HuH-7.5 (cell line): ENCODE measurements around the gene FSTL1.

Experiments
- DNase-seq: peaks from one replicate; pipeline ENCODE4 v3.0.0; 2011; ENCODE audit warnings: low spot score

Gene FSTL1

GRCh38 chr3:120468635-120469295 lies 18.0 kb upstream of the FSTL1 start:
- no peak for DNase-seq

- no peak for DNase-seq
Measured at GRCh38 chr3:120462409-120462959, 11.7 kb upstream of the FSTL1 start.

- no peak for DNase-seq
Measured at GRCh38 chr3:120461416-120461815, 10.6 kb upstream of the FSTL1 start.

GRCh38 chr3:120460862-120461261 lies 10.1 kb upstream of the FSTL1 start:
- no peak for DNase-seq

- DNase-seq, result no peak
Measured at GRCh38 chr3:120460181-120460790, 9.5 kb upstream of the FSTL1 start.

GRCh38 chr3:120459196-120459595 lies 8.4 kb upstream of the FSTL1 start:
- DNase-seq, result no peak

- DNase-seq, result no peak
Measured at GRCh38 chr3:120457827-120458226, 7.0 kb upstream of the FSTL1 start.

- DNase-seq, result no peak
Measured at GRCh38 chr3:120454076-120454689, 3.4 kb upstream of the FSTL1 start.

GRCh38 chr3:120452816-120453215 lies 2.0 kb upstream of the FSTL1 start:
- no peak for DNase-seq

- DNase-seq, result no peak
Measured at GRCh38 chr3:120451806-120452205, 1.0 kb upstream of the FSTL1 start.

GRCh38 chr3:120451272-120451761 lies 525 bp upstream of the FSTL1 start:
- DNase-seq, result no peak

GRCh38 chr3:120449701-120450599 lies 842 bp downstream of the FSTL1 start:
- no peak for DNase-seq

GRCh38 chr3:120449251-120449650 lies 1.5 kb downstream of the FSTL1 start:
- no peak for DNase-seq

GRCh38 chr3:120448756-120449155 lies 2.0 kb downstream of the FSTL1 start:
- DNase-seq, result no peak

GRCh38 chr3:120446891-120447668 lies 3.7 kb downstream of the FSTL1 start:
- no peak for DNase-seq

GRCh38 chr3:120445654-120446053 lies 5.1 kb downstream of the FSTL1 start:
- no peak for DNase-seq

GRCh38 chr3:120443626-120444123 lies 7.1 kb downstream of the FSTL1 start:
- DNase-seq, result no peak

- no peak for DNase-seq
Measured at GRCh38 chr3:120442975-120443517, 7.7 kb downstream of the FSTL1 start.

GRCh38 chr3:120441776-120442175 lies 9.0 kb downstream of the FSTL1 start:
- no peak for DNase-seq

GRCh38 chr3:120440762-120441161 lies 10.0 kb downstream of the FSTL1 start:
- DNase-seq, result no peak
